ENCODE results near the gene ENTR1. TPM values are rescaled to one million over a fixed set of nuclear protein-coding genes. Genes with fewer than 3 reads are reported as not detected.
A peak's percentile ranks its signal among the peaks of the same experiment; 100 is the strongest.

The ENTR1 gene
- total and polyA plus RNA-seq, 3 experiments from 2014 or later: 13.1 to 55.5 (median 52.2) TPM

DNA sequence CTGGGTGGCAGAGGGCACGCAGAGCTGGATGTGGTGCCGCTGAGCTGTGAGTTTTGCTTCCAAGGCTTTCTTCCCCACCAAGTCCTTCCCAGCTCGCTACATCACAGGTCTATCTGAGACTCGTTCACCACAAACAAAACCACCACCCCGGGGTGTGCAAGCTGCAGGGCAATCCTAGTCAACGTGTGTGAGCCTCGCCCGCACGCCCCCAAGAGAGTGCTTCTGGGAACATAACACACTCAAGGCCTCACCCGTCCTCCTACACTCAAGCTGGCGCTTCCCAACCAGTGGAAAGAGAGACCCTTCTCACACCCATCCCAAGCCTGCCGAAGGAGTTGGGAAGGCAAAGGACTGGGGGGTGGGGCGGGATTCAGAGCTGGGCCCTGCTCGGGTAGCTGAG lies 21.0 kb downstream of the ENTR1 start:
- Mint-ChIP-seq H3K9me3 (no peaks in the 10 kb centered on the region), H3K4me1 (peaks cover 19 to 22% (median 21%) of the 10 kb centered on the region in 3 donors), H3K27me3 (peaks cover 0 to 2% of the 10 kb centered on the region in 2 donors), H3K4me3 (no peak overlapping the region), H3K36me3 (peaks cover 14 to 65% (median 27%) of the 10 kb centered on the region in 3 donors), H3K27ac (no peak overlapping the region)
- Histone ChIP-seq H3K4me1 (ENCODE audit: insufficient read depth, low read length) (peaks cover 18% of the 10 kb centered on the region), H3K27ac (ENCODE audit: low read depth, low read length) (no peak overlapping the region), H3K36me3 (ENCODE audit: insufficient read depth, low read length) (peaks cover 17% of the 10 kb centered on the region), H3K9me3 (ENCODE audit: low read length) (no peaks in the 10 kb centered on the region), H3K4me3 (ENCODE audit: low read length) (no peak overlapping the region), H3K27me3 (ENCODE audit: insufficient read depth, low read length, poor library complexity, severe bottlenecking) (no peaks in the 10 kb centered on the region)
- no peak for DNase-seq
- CTCF ChIA-PET: interaction anchor here (0.7 kb wide), 1 partner anchor 15 kb away, joined by 3 read pairs; no protein-coding TSS in a partner anchor
- POLR2A ChIA-PET: no interaction called here

DNA sequence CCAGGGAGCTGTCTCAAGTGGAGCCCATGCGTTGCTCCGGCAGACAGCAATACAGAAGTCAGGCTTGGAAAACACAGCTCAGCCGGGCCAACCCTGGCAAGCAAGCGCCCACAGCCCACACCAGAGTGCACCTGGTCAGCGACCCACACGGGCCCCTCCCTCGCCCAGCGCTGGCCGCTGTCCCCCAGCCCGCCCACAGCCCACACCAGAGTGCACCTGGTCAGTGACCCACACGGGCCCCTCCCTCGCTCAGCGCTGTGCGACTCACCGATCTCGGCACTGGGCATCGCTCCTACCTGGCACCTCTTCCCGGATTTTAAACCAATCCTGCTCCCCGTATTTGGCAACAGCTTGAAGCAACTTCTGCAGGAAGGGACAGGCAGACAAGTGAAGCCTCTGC lies 23.2 kb downstream of the ENTR1 start:
- no peaks in the 10 kb centered on the region for H3K27me3 ChIP-seq (ENCODE audit: insufficient read depth, low read length, poor library complexity, severe bottlenecking)
- H3K9me3 ChIP-seq (ENCODE audit: low read length): no peaks in the 10 kb centered on the region
- Mint-ChIP-seq H3K4me1 (peaks cover 22 to 27% (median 25%) of the 10 kb centered on the region in 3 donors), H3K36me3 (peaks cover 14 to 72% (median 26%) of the 10 kb centered on the region in 3 donors), H3K27ac (no peak overlapping the region), H3K27me3 (peaks cover 0 to 2% of the 10 kb centered on the region in 2 donors), H3K9me3 (no peaks in the 10 kb centered on the region), H3K4me3 (no peak overlapping the region)
- H3K4me3 ChIP-seq (ENCODE audit: low read length): no peak overlapping the region
- H3K36me3 ChIP-seq (ENCODE audit: insufficient read depth, low read length): peaks cover 6% of the 10 kb centered on the region
- no peak for DNase-seq
- POLR2A ChIA-PET: no interaction called here
- peaks cover 21% of the 10 kb centered on the region for H3K4me1 ChIP-seq (ENCODE audit: insufficient read depth, low read length)
- CTCF ChIA-PET: no interaction called here
- H3K27ac ChIP-seq (ENCODE audit: low read depth, low read length): no peak overlapping the region

DNA sequence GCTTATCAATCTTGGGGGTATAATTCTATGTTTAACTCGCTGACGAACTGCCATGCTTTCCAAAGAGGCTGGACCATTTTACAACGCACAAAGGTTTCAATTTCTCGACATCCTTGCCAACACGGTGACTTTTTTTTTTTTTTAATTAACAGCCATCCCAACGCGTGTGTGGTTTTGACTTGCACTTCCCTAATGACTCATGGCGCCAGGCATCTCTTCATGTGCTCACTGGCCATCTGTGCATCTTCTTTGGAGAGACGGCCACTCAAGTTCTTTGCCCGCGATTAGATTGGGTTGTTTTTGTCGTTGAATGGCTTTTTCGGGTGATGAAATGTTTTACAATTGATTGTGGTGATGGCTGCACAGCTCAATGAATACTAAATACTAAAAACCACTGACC lies 24.4 kb downstream of the ENTR1 start:
- Histone ChIP-seq H3K4me3 (ENCODE audit: low read length) (no peak overlapping the region), H3K27ac (ENCODE audit: low read depth, low read length) (no peak overlapping the region), H3K27me3 (ENCODE audit: insufficient read depth, low read length, poor library complexity, severe bottlenecking) (no peaks in the 10 kb centered on the region), H3K36me3 (ENCODE audit: insufficient read depth, low read length) (peaks cover 6% of the 10 kb centered on the region), H3K9me3 (ENCODE audit: low read length) (no peaks in the 10 kb centered on the region), H3K4me1 (ENCODE audit: insufficient read depth, low read length) (peaks cover 21% of the 10 kb centered on the region)
- DNase-seq: no peak
- Mint-ChIP-seq H3K4me3 (peak overlapping the region in 5 of 7 donors; percentile 4 to 41 (median 25)), H3K27ac (peak overlapping the region in 3 of 8 donors; percentile 66 to 75 (median 70)), H3K4me1 (peaks cover 22 to 27% (median 25%) of the 10 kb centered on the region in 3 donors), H3K9me3 (no peaks in the 10 kb centered on the region), H3K27me3 (peaks cover 0 to 2% of the 10 kb centered on the region in 2 donors), H3K36me3 (peaks cover 9 to 67% (median 20%) of the 10 kb centered on the region in 3 donors)
- POLR2A ChIA-PET: interaction anchor here (1.2 kb wide), 1 partner anchor 23 kb away, joined by 7 read pairs; no protein-coding TSS in a partner anchor
- CTCF ChIA-PET: interaction anchor here (0.6 to 1.3 kb wide), 2 partner anchors 86 to 138 kb away, joined by 3 to 5 read pairs; no protein-coding TSS in a partner anchor

DNA sequence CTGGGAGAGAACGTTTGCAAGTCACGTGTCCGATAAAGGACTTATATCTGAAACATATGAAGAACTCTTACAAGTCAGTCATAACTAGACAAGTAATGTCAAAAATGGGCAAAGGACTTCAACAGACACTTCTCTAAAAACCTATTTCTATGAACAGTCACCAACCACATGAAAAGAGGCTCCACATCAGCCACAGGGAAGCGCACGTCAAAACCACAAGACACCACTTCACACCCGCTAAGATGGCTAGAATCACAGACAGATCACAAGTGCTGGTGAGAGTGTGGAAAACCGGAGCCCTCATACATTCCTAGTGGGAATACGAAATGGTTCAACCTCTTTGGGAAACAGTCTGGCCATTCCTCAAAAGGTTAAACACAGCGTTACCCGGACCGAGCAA lies 25.4 kb downstream of the ENTR1 start:
- H3K27ac ChIP-seq (ENCODE audit: low read depth, low read length): no peak overlapping the region
- H3K36me3 ChIP-seq (ENCODE audit: insufficient read depth, low read length): peaks cover 6% of the 10 kb centered on the region
- no peaks in the 10 kb centered on the region for H3K9me3 ChIP-seq (ENCODE audit: low read length)
- H3K9me3 Mint-ChIP-seq: no peaks in the 10 kb centered on the region
- H3K27me3 ChIP-seq (ENCODE audit: insufficient read depth, low read length, poor library complexity, severe bottlenecking): no peaks in the 10 kb centered on the region
- peak overlapping the region in 5 of 7 donors; percentile 2 to 49 (median 41) for H3K4me3 Mint-ChIP-seq
- H3K4me1 ChIP-seq (ENCODE audit: insufficient read depth, low read length): peaks cover 21% of the 10 kb centered on the region
- peaks cover 22 to 27% (median 25%) of the 10 kb centered on the region in 3 donors for H3K4me1 Mint-ChIP-seq
- CTCF ChIA-PET: no interaction called here
- peak; percentile 25 to 70 (median 46) for DNase-seq
- peaks cover 0 to 2% of the 10 kb centered on the region in 2 donors for H3K27me3 Mint-ChIP-seq
- H3K4me3 ChIP-seq (ENCODE audit: low read length): no peak overlapping the region
- peaks cover 8 to 69% (median 20%) of the 10 kb centered on the region in 3 donors for H3K36me3 Mint-ChIP-seq
- H3K27ac Mint-ChIP-seq: peak overlapping the region in 7 of 8 donors; percentile 0 to 85 (median 35)
- POLR2A ChIA-PET: interaction anchor here (1.2 kb wide), 1 partner anchor 22 kb away, joined by 7 read pairs; no protein-coding TSS in a partner anchor

DNA sequence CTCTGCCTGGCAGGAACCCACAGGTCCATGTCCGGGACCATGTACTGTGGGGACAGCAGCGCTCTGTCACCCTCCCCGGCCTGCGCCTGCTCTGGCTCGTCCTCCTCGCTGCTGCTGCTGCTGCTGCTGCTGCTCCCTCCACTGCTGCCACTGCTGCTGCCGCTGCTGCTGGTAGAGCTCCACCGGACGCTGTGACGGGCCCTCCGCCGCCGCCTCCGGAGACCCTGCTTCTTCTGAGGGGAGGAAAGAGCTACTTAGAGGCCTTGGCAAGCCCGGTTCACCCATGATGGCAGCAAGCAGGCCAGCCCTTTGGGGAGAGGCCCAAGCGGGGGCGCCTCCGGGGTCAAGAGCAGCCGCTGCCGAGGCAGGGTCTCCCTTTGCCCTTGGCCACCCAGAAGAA lies 27.0 kb downstream of the ENTR1 start:
- ChIA-PET POLR2A (no interaction called here), CTCF (no interaction called here)
- Histone ChIP-seq H3K4me3 (ENCODE audit: low read length) (no peak overlapping the region), H3K36me3 (ENCODE audit: insufficient read depth, low read length) (no peaks in the 10 kb centered on the region), H3K4me1 (ENCODE audit: insufficient read depth, low read length) (peaks cover 21% of the 10 kb centered on the region), H3K27me3 (ENCODE audit: insufficient read depth, low read length, poor library complexity, severe bottlenecking) (no peaks in the 10 kb centered on the region), H3K9me3 (ENCODE audit: low read length) (no peaks in the 10 kb centered on the region), H3K27ac (ENCODE audit: low read depth, low read length) (no peak overlapping the region)
- no peak for DNase-seq
- Mint-ChIP-seq H3K4me3 (no peak overlapping the region), H3K27ac (no peak overlapping the region), H3K9me3 (no peaks in the 10 kb centered on the region), H3K4me1 (peaks cover 19 to 27% (median 25%) of the 10 kb centered on the region in 3 donors), H3K27me3 (peaks cover 0 to under 1% of the 10 kb centered on the region in 2 donors), H3K36me3 (peaks cover 4 to 61% (median 15%) of the 10 kb centered on the region in 3 donors)

DNA sequence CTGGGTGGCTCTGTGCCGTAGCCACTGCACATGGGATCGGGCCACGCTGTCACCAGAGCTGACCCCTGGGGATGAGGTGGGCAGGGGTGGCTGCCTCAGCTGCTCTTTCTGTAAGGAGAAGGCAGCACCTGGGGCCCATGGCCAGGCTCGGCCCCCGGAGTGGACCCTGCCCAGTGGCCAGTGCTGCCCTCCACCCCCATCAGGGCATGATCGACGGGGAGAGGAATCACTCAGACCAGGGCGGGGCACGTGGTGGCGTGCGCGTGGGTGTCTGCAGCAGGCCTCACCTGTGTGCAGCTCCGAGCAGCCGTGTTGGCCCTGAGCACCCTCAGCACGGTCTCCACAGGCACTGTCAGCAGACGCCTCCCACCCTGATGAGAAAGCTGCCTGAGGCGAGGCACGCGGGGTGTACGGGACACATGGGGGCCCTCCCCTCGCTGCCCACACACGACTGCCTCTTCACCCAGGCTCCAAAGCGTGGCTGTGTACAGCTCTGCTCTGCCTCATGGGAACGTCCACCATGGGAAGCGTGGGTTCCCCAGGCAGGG lies 28.4 kb downstream of the ENTR1 start:
- DNase-seq: no peak
- Mint-ChIP-seq H3K27me3 (no peaks in the 10 kb centered on the region), H3K4me3 (no peak overlapping the region), H3K27ac (no peak overlapping the region), H3K36me3 (peaks cover 4 to 50% (median 8%) of the 10 kb centered on the region in 3 donors), H3K9me3 (no peaks in the 10 kb centered on the region), H3K4me1 (peaks cover 19 to 25% (median 25%) of the 10 kb centered on the region in 3 donors)
- Histone ChIP-seq H3K36me3 (ENCODE audit: insufficient read depth, low read length) (no peaks in the 10 kb centered on the region), H3K4me3 (ENCODE audit: low read length) (no peak overlapping the region), H3K27me3 (ENCODE audit: insufficient read depth, low read length, poor library complexity, severe bottlenecking) (no peaks in the 10 kb centered on the region), H3K4me1 (ENCODE audit: insufficient read depth, low read length) (peaks cover 21% of the 10 kb centered on the region), H3K9me3 (ENCODE audit: low read length) (no peaks in the 10 kb centered on the region), H3K27ac (ENCODE audit: low read depth, low read length) (no peak overlapping the region)
- ChIA-PET POLR2A (no interaction called here), CTCF (interaction anchor here (1.0 kb wide), 1 partner anchor 19 kb away, joined by 3 read pairs; no protein-coding TSS in a partner anchor)

DNA sequence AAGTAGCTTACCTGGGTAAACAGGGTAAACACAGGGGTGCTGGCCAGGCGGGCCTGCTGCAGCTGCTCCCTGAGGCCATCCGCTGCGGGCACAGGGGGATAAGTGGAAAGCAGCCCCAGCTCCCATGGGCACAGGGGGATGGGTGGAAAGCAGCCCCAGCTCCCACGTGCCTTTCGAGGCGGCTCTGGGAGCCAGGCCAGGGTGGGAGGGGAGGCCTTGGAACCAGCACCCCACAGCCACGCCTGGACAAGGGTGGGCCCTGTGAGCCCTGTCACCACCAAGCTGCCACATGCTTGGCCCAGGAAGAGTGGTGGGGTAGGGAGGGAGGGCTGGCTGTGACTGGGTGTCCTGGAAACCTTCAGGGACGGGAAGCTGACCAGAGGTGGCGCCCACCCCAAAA lies 29.1 kb downstream of the ENTR1 start:
- H3K4me1 Mint-ChIP-seq: peaks cover 19 to 25% (median 24%) of the 10 kb centered on the region in 3 donors
- no peaks in the 10 kb centered on the region for H3K9me3 ChIP-seq (ENCODE audit: low read length)
- H3K27me3 ChIP-seq (ENCODE audit: insufficient read depth, low read length, poor library complexity, severe bottlenecking): no peaks in the 10 kb centered on the region
- CTCF ChIA-PET: no interaction called here
- H3K27me3 Mint-ChIP-seq: no peaks in the 10 kb centered on the region
- no peak overlapping the region for H3K27ac Mint-ChIP-seq
- no peaks in the 10 kb centered on the region for H3K9me3 Mint-ChIP-seq
- H3K27ac ChIP-seq (ENCODE audit: low read depth, low read length): no peak overlapping the region
- DNase-seq: no peak
- H3K4me3 ChIP-seq (ENCODE audit: low read length): no peak overlapping the region
- no peaks in the 10 kb centered on the region for H3K36me3 ChIP-seq (ENCODE audit: insufficient read depth, low read length)
- peaks cover 4 to 48% (median 8%) of the 10 kb centered on the region in 3 donors for H3K36me3 Mint-ChIP-seq
- no peak overlapping the region for H3K4me3 Mint-ChIP-seq
- POLR2A ChIA-PET: no interaction called here
- H3K4me1 ChIP-seq (ENCODE audit: insufficient read depth, low read length): peaks cover 21% of the 10 kb centered on the region

DNA sequence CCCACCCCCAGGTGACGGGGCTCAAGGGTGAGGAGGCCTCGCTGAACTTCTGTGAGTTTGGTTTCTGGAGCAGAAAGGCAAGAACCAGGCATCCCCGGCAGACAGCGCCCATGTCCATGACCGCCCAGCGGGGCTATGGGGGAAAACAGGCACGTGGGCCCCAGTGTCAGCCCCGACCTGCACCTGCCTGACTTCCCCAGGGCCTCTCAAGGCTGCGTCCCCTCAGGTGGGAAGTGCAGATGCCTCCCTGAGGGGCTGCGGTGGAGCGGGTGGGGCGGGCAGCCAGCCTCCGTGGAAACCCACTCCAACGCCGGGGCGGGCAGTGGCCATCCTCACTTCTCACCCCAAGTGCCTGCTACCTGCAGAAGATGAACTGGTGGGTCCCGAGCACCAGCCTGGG lies 30.0 kb downstream of the ENTR1 start:
- DNase-seq: no peak
- no peaks in the 10 kb centered on the region for H3K27me3 ChIP-seq (ENCODE audit: insufficient read depth, low read length, poor library complexity, severe bottlenecking)
- no peaks in the 10 kb centered on the region for H3K9me3 Mint-ChIP-seq
- CTCF ChIA-PET: no interaction called here
- H3K4me1 ChIP-seq (ENCODE audit: insufficient read depth, low read length): peaks cover 12% of the 10 kb centered on the region
- peaks cover 9 to 16% (median 16%) of the 10 kb centered on the region in 3 donors for H3K4me1 Mint-ChIP-seq
- H3K9me3 ChIP-seq (ENCODE audit: low read length): no peaks in the 10 kb centered on the region
- no peaks in the 10 kb centered on the region for H3K27me3 Mint-ChIP-seq
- no peak overlapping the region for H3K27ac ChIP-seq (ENCODE audit: low read depth, low read length)
- peaks cover 4 to 43% (median 6%) of the 10 kb centered on the region in 3 donors for H3K36me3 Mint-ChIP-seq
- peak overlapping the region in 1 of 8 donors; percentile 41 for H3K27ac Mint-ChIP-seq
- no peaks in the 10 kb centered on the region for H3K36me3 ChIP-seq (ENCODE audit: insufficient read depth, low read length)
- POLR2A ChIA-PET: no interaction called here
- no peak overlapping the region for H3K4me3 Mint-ChIP-seq
- H3K4me3 ChIP-seq (ENCODE audit: low read length): no peak overlapping the region
